ENCODE data around the gene CCNJL.

DNA sequence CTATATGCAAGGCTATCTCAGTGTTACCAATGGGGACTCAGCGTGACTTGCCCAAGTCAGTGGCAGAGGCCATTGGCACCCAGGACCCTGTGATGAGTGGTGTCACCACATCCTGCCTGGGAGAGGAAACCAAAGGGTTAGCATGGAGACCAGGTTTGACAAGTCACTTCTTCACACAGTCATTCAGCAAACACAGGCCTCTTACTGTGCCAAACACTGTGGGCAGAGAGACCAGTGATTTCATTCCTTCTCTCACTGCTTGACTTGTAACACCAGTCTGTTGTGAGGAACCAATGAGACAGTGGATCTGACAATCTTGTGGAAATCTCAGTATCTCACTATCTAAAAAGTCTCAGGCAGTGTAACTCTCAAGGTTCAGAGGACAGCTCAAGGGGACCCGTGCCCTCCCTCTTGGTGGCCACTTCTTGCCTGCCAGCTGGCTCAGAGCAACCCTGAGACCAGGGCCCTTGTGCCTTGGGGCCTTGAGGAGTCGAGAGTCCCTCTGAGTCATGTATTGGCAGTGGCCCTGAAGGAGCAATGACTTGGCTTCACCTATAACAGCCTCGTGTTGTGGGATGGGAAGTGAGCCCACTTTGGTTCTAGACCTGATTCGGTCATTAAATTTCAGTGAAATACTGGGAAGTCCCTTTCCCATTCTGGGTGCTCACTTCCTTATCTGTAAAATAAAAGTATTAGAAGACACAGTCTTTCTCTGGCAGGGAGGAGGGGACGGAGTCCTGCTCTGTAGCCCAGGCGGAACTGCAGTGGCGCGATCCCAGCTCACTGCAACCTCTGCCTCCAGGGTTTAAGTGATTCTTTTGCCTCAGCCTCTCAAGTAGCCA, 81.5 kb downstream of the CCNJL start:
- TF ChIP-seq CTCF (IDR thresholded peaks at IDR 0.05): no peak
- no peak for TF ChIP-seq POLR2AphosphoS5 (IDR thresholded peaks at IDR 0.05; ENCODE audit: insufficient read depth in 1 of 2, low read depth in 1 of 2)

Measured in vagina (tissue), 2 donors.